ENCODE data around the gene MAP7D2. TPM values are rescaled to one million over a fixed set of nuclear protein-coding genes. Genes with fewer than 3 reads are reported as not detected.
A peak's percentile ranks its signal among the peaks of the same experiment; 100 is the strongest.

The MAP7D2 gene
- total and polyA plus RNA-seq, 2 of the 13 experiments (the other 11 are each of a cell fraction or from before 2014, with no cell fraction given) = 9.6 to 10.5 TPM

DNA sequence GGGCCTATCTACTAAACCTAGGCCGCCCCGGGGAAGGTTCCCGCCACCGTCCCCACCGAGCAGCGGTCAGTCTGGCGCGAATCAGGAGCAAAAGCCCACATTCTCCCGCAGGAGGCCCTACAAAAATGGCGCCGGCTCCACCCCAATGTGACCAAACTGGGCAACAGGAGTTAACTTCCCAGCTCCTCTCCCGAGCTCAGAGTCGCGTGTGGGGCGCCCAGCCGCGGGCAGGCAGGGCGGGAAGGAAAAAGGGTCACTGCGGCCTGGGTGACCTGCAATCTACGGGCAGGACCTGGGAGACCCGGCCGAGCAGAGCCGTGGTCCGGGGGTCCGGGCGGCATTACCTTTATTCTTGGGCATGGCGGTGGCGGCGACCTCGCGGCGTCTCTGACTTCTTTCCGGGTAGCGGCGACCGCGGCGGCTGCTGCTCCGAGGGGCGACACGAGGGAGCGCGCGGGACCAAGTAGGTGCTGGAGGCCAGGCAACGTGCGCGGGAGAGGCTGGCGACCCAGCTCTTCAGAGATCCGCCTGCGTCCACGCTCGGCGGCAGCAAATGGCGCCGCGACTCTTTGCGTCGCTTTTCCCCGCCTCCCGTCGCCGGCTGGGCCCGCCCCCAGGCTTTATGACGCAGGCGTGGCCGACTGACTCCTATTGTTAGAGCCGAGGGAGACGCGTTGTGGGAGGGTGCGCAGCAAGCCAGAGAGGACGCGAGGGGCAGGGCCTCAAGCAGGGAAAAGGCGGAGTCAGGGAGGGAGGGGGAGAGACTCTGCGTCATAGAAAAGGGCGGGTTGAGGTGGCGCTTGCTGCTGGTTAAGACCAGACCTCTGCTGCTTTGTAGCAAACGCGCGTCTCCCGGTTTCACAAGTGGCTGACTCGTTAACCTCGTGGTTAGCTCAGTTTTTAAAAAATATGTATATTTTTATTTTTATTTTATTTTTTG, 24.8 kb upstream of the MAP7D2 start, which contains the start of gene EIF1AX:
Gene EIF1AX (minus strand): TSS at position 558 of the 940 bp plus-strand sequence. CDS start 198 bp downstream, at position 360.
- ChIA-PET POLR2A (interaction anchor here (0.7 kb wide), 1 partner anchor 221 kb away, joined by 3 read pairs; no protein-coding TSS in a partner anchor), CTCF (ENCODE audit: low intra/inter-chr PET ratio, low total read pairs) (no interaction called here)
- BruUV-seq (replicated peaks) = no TSS peak
- peaks cover 22% of the 10 kb centered on the region for H4K20me1 ChIP-seq (ENCODE audit: insufficient read depth, low read length)
- WGBS (ENCODE audit: low lambda C conversion rate) = 0% methylated on average over 10 of the region's 82 CpGs
- H3K36me3 ChIP-seq (replicated peaks in 1 of 2; ENCODE audit: control insufficient read depth in 1 of 2, insufficient read depth in 2 of 2, low read length in 2 of 2) = peaks cover 4 to 6% of the 10 kb centered on the region in 2 experiments; a peak in 2 of 5 replicates
- peak within 1 kb of the TSS; percentile 80 to 89 (median 87) for H3K4me3 ChIP-seq (replicated peaks in 1 of 3; ENCODE audit: insufficient read depth in 1 of 3, low read depth in 2 of 3, low read length in 3 of 3)
- peak within 1 kb of the TSS; percentile 79 for H3K27ac ChIP-seq (ENCODE audit: extremely low read length, insufficient read depth, low read length)
- H3K4me1 ChIP-seq (ENCODE audit: insufficient read depth, low read length) = peaks cover 47% of the 10 kb centered on the region
- ATAC-seq (peak; percentile 84), FAIRE-seq (peak; percentile 92), DNase-seq (ENCODE audit: low spot score) (peak; percentile 92)
- H3K4me2 ChIP-seq (ENCODE audit: low read depth, low read length) = peak within 1 kb of the TSS; percentile 70
- in situ Hi-C loops (cut with HindIII; ENCODE audit: extremely low pct_ligation_motif_present, low pct_unique_long_range_greater_than_20kb) (no loop called here), intact Hi-C loops (cut with micrococcal nuclease; ENCODE audit: unreplicated experiment) (no loop called here)
- H3K9ac ChIP-seq (ENCODE audit: insufficient read depth, low read depth, low read length) = peak within 1 kb of the TSS; percentile 86
- H3K9me3 ChIP-seq (ENCODE audit: low read length) = no peaks in the 10 kb centered on the region
- peaks cover 39% of the 10 kb centered on the region for H3K79me2 ChIP-seq (ENCODE audit: insufficient read depth, low read length)
- no peak within 1 kb of the TSS for H2AFZ ChIP-seq (ENCODE audit: low read length)
- no peaks in the 10 kb centered on the region for H3K27me3 ChIP-seq (ENCODE audit: control insufficient read depth in 1 of 2, insufficient read depth in 2 of 2, low read length in 2 of 2)
- TF ChIP-seq HINFP (CRISPR knock-in tag; IDR thresholded peaks at IDR 0.05; ENCODE audit: low read depth) = no peak
- peak; percentile 59; the same call in 1 of the 2 replicates for TF ChIP-seq SIN3A (IDR thresholded peaks at IDR 0.05; ENCODE audit: borderline replicate concordance, low read depth, low read length)
- TF ChIP-seq CREB1 (IDR thresholded peaks at IDR 0.05) = peak; percentile 88
- TF ChIP-seq CREB1 (CRISPR knock-in tag; IDR thresholded peaks at IDR 0.05) = peak; percentile 86
- TF ChIP-seq GATAD1 (CRISPR knock-in tag; IDR thresholded peaks at IDR 0.05) = peak; percentile 53
- no peak; the same call in 1 of the 2 replicates for TF ChIP-seq ZMYM4 (CRISPR knock-in tag; IDR thresholded peaks at IDR 0.05)
- peak; percentile 85 for TF ChIP-seq YY1 (IDR thresholded peaks at IDR 0.05; ENCODE audit: insufficient read depth, insufficient replicate concordance, low read depth, low read length)
- TF ChIP-seq KAT8 (CRISPR knock-in tag; IDR thresholded peaks at IDR 0.05) = peak; percentile 36; the same call in 1 of the 2 replicates
- peak; percentile 52; the same call in 1 of the 2 replicates for TF ChIP-seq ZFP91 (CRISPR knock-in tag; IDR thresholded peaks at IDR 0.05; ENCODE audit: borderline replicate concordance)
- peak; percentile 44; the same call in 1 of the 2 replicates for TF ChIP-seq TFDP2 (CRISPR knock-in tag; IDR thresholded peaks at IDR 0.05)
- 0 out of 2 replicates have a peak, but pooled peaks have one; percentile 29 for TF ChIP-seq POGK (CRISPR knock-in tag; conservative IDR thresholded peaks at IDR 0.05)
- TF ChIP-seq HOXA3 (CRISPR knock-in tag; IDR thresholded peaks at IDR 0.05) = peak; percentile 62
- TF ChIP-seq SATB2 (CRISPR knock-in tag; IDR thresholded peaks at IDR 0.05) = no peak
- TF ChIP-seq IKZF1 (IDR thresholded peaks at IDR 0.05) = no peak

Measured in HepG2 (cell line).